NCI-H1436 treated with DMSO at 0.1 percent for 48 hours (cell line): ENCODE measurements around the gene ANKMY1.
"Not testable (repeated sequence)": the region's sequence is repeated elsewhere in the genome, so short reads cannot be mapped to it uniquely, and the experiment has no call there.

Experiments
- DNase-seq: peaks from one replicate; lab custom pipeline; 2025; lab: John Stamatoyannopoulos, UW

ANKMY1 gene

DNA sequence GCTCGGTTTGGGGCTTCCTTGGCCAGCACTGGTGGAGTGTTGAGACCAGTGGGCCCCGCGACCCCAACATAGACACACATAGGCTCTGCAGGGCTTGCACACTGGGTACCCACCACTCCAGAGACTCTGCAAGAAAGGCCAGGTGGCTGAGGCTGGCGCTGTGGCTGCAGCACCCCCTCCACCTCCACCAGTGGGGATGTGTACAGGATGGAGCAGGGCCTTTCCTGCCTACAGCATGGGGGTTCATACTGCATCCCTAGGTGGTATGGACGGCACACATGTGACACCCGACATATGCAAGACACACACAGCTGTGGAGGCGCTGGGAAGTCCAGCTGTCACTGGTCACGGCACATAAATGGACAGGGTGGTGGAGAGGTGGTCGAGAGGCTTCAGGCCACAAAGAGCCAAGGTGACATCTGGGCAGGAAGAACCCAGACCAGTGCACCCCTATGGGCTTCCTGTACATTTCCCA, 11.8 kb upstream of the ANKMY1 start:
- no peak for DNase-seq

DNA sequence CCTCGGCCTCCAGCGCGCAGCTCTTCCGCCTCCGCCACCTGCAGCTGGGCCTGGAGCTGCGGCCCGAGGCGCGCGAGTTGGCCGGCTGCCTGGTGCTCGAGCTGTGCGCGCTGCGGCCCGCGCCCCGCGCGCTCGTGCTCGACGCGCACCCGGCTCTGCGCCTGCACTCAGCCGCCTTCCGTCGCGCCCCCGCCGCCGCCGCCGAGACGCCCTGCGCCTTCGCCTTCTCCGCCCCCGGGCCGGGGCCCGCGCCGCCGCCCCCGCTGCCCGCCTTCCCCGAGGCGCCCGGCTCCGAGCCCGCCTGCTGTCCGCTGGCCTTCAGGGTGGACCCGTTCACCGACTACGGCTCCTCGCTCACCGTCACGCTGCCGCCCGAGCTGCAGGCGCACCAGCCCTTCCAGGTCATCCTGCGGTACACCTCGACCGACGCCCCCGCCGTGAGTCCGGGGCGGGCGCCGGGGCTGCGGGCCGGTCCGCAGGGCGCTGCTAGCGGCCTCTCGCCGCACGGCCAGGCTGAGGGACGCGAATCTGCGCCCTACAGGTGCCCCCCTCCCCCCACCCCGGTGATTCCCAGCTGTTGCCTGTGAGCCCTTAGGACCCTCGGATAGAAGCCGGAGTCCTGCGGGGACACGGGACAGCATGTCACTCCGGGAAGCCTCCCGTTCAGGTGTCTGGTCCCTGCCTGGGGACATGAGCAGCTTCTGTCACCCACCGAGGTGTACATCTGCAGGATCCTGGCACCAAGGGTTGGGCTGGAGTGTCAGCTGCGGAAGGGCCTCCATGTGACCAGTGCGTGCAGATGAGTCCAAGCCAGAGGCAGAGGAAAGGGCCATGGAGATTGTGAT, 11.1 kb upstream of the ANKMY1 start:
- DNase-seq: no peak

DNA sequence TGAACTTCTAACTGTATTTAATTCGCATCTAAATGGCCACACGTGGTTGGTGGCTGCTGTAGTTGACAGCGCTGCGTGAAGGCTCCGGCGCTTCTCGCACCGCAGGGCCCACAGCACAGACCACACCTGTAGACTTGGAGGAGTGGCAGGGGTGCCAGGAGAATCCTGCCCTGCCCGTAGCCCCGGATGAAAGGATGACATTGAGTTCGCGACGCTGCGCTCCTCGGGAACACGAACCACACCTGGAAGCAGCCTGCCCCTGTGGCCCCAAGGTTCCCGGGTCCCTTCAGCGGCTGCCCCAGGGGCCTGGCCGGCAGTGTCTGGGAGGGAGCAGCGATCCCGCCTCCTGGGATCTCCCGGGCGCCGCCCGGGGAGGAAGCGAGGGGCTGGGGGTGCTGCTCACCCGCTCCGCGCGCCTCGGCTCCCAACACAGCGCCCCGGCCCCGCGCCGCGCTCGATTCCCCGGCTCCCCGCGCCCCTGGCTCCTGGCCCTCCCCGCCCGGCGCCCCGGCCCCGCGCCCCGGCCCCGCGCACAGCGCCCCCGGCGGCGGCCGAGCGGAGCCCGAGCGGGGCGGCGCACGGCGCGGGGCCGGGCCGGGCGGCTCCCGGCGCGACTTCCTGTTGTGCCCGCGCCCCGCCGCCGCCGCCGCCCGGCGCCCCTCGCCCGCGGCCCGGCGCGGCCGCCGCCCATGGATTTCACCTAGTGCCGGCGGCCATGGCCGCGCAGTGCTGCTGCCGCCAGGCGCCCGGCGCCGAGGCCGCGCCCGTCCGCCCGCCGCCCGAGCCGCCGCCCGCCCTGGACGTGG, 10.3 kb upstream of the ANKMY1 start, which contains the start of gene RNPEPL1:
TSS of gene RNPEPL1 (plus strand) at position 613 of the 806 bp plus-strand sequence. CDS start at position 716, 103 bp downstream.
- no peak for DNase-seq

DNA sequence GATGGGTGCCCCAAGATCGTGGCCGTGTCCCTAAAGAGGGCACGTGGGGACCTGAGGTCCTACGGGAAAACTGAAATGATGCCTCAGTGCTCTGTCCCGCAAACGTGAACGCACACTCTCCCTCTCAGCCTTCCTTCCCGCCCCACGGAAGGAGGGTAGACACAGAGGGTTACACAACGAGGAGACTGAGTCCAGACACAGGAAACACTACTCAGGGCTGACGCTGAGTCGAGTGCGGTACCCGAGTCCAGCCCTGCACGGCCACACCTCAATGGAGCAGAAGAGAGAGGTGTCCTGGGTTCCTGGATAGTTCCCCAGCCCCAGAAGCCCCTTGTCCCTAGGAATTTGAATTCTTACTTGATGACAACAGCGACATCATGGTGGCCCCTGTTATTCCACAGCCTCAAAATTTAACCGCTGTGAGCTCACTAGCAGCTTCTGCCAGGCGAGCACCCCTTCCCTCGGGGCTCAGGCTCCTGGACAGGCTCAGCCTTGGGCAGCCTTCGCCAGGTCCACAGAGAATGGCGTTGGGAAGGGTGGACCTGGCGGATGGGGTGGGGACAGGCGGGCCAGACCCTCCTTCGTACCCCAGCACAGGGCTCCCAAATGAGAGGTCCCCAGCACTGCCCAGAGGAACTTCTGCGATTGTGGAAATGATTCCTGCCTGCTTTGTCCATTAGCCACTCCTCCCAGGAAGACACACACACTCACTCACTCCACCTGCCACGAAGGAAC, 9.5 kb upstream of the ANKMY1 start:
- no peak for DNase-seq

DNA sequence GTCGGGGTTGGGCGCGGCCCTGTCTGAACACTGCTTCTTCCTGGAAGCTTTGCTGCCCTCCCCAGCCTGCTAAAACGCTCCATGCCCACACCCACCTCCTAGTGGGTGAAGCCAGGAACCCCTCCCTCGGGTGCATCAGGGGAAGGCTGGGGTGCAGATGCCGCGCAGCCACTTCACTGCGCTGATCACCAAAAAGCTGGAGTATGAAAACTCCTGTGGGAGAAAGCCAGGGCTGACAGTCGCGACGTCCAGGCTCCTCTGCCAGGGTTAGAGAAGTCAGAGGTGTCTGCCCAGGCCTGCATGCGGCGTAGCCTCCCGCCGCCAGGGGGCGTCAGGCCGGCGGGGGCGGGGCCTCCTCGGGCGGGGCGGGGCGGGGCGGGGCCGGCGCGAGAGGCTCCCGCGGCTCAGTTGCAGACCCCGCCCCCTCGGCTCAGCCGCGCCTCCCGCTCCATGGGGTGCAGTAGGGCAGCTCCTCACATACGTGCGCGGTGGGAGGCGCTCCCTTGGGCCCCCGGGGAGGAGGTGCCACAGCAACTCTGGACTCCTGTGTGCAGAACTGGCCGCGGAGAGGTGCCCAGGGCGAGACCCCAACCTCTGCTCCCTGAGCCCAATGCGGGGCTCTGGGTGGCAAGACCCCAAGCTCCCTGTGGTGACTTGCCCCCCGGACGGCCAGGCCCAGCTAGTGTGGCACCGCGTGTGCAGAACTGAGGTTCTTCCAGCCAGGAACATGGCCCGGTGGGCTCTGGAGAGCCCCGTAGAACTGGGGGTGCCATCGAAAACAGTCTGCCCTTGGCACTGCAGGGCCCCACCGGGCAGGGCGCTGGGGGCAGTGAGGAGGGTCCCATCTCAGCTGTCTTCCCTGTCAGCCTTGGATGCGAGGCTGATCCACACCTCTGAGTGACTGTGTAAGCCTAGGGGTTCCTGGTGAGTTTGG, 8.7 kb upstream of the ANKMY1 start:
- DNase-seq: peak; percentile 24

DNA sequence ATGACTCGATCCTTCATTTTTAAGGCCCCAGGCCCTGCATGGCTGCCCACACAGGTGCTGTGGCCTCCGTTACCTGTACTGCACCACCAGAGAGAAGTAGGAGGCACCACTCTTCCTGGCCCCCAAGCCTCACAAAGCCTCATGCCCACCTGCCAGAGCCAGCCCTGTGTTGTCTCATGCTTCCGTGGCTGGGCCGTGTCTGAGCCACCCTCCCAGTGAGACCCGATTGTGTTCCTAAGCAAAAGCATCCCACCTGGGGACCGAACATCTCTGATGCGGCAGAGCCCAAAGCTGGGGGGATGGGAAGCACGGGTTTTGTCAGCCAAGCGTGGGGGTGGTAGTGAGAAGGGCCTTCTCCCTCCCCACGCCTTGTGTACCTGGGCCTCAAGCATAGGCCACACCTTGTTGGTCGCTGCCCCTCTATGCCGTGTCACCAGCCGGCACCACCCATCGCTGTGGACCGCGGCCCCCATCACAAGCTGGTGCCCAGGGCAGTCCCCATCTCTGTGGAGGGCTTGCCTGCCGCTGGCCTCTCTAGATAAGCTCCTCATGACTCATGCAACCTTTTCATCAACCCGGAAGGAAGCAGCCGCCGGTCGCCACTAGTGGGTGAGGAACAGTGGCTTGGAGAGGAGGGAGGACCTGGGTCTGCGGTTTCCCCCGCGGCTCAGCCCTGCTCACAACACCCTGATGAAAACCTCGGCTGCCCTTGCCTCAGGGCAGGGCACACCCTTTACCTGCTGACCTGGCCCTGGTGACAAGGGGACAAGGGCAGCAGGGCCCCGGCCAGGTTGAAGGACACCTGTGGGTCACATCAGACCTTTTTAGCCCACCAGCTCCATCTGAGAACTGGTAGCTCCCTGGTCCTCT, 7.8 kb upstream of the ANKMY1 start:
- DNase-seq: no peak

DNA sequence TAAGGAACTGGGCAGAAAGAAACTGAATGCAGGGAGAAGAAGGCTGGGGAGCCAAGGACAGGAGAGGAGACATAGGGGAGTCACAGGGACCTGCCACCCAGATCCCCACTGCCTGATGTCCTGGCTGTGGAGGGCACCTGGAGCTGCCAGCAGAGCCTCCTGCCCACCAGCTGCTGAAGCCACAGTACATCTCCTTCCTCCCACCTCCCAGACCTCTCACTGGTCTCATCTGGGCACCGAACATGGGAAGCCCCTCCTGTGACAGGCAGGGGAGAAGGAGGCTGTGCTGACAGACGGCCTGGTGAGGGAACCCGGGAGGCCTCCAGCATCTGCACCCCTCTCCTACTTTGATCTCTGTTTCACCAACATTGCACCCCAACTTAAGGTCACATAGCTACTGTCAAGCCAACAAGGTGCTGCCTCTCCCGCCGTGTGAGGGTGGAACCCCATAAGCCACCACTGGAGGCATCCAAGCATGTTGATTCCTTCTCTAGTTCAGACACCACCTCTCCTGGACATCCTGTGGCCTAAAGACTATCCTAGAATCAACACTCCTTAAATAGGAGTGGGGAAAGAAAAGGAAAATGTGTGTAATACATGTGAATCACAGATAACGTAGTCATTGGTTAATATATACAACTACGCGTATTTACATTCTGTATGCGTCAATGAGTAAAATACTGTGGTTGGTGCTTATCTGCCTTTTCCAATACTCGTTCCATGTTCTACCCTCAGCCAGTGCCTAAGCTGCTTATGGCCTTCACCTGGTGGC, 7.0 kb upstream of the ANKMY1 start:
- no peak for DNase-seq

DNA sequence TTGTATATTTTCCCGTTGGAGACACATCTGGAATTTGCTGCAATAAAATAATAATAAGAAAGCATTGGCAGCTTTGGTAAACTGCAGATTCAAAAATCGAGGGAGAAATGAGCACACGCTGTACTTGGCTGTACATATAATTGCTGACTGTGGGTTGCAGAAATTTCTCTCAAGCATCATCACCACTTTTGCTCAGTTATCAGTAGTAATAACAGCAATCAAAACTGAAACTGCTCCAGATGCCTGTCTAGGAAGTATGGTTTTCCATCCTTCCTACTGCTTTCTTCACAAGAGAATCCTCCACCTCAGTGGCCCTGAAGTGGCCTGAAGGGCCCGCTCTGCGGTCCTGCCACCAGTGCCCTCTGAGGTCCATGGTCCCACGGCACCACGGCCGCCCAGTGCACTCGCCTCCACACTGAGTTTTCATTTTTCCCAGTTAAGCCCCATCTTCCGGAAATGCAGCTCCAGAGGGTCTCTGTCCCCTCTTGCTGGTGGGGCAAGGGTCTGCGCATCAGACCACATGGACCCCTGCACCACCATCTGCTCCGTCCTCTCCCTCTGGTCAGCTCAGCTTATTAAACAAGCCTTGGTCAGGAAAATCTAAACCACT, 6.3 kb upstream of the ANKMY1 start:
- DNase-seq: no peak

DNA sequence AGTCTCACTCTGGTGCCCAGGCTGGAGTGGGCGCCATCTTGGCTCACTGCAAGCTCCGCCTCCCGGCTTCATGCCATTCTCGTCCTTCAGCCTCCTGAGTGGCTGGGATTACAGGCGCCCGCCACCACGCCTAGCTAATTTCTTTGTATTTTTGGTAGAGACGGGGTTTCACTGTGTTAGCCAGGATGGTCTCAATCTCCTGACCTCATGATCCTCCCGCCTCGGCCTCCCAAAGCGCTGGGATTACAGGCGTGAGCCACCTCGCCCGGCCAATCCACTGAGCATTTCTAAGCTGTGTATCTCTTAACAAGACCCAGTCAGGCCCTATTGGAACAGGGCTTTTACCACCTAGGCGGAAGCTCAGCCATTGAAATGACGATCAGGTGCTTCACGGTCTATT, 5.4 kb upstream of the ANKMY1 start:
- DNase-seq: not testable (repeated sequence)

DNA sequence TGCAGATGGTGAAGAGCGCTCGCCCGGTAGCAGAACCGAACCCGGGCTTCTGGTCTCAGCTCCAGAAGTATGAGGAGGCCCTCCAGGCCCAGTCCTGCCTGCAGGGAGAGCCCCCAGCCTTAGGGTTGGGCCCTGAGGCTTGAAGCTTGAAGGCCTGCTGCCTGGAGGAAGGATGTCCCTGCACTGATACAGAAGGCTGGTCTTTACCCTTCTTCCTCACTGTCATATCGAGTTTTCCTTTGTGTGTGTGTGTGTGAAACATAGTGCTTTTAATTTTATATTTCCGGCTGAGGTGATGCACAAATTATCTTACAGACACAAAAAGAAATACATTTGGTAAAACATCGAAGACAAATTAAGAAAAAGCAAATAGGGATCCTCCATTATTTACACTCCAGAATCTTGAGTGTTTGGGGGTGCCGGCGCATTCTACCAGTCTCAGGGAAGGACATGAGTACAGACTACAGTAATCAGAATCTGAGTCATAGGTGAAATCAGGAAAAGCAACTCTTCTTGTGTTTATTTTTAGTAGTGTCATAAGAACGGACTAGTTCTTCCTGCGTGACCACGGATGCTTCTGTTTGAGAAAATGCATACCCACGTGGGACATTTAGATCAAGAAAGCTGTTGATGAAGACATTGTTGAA, 3.7 kb upstream of the ANKMY1 start:
- no peak for DNase-seq

DNA sequence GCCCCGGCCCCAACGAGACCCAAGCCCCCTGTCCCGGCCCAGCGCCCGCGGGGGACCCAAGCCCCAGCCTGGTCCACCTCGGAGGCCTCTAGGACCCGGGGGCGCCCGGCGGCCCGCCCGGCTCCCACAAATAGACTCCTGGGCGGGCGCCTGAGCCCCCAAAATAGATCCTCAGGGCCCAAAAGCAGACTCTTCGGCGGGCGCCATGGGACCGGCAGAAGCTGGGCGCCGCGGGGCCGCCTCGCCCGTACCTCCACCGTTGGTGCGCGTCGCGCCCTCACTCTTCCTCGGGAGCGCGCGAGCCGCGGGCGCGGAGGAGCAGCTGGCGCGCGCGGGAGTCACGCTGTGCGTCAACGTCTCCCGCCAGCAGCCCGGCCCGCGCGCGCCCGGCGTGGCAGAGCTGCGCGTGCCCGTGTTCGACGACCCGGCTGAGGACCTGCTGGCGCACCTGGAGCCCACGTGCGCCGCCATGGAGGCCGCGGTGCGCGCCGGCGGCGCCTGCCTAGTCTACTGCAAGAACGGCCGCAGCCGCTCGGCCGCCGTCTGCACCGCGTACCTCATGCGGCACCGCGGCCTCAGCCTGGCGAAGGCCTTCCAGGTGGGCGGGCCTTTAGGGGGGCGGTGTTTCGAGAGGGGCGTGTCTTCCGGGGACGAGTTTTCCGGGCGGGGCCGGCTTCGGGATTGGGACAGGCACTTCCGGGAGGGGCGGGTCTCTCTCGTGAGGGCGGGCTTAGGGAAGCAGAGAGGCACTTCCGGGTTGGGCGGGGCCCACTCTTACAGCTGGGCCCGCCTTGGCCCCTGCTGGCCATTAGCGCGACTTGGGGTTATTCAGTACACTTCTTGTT, 2.9 kb upstream of the ANKMY1 start:
- DNase-seq: peak; percentile 70

DNA sequence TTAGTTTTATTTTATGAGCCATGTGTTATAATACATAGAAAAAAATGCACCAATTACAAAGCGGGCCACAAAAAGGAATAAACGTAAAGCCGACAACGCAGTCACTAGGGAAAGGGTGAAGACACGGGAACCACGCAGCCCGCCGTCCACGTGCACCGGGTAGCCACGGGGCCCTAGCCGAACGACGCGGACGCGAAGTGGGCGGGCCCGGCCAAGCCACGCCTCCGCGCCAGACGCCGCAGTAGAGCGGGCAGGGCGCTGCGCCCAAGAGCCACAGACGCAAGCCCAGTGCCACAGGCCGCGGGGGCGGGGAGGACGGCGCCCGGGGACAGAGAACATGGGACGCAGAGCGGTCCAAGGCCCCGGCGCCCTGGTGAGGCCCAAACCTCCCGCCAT, 2.3 kb upstream of the ANKMY1 start, which contains the start of gene DUSP28:
TSS of gene DUSP28 (plus strand) at position 274 of the 396 bp plus-strand sequence. CDS start 328 bp downstream, outside the sequence.
- no peak for DNase-seq

DNA sequence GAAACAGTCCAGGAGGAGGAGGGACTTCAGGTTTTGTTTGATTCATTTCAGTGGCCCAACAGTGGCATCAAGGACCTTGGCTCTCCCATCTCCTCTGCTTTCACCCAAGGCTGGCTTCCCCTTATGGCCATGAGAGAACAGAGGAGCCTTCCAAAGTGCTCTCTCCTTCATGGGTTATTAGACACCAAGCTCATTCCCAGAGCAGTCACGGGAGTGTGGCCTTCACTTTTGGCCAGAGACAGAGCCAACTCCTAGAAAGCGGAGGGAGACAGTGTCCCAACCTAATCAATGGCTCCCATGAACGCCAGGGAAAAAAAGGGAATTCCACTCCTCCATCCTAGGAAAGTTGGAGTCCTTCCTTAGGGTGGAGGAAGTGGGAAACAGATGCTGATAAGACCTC, 1.5 kb upstream of the ANKMY1 start:
- no peak for DNase-seq

DNA sequence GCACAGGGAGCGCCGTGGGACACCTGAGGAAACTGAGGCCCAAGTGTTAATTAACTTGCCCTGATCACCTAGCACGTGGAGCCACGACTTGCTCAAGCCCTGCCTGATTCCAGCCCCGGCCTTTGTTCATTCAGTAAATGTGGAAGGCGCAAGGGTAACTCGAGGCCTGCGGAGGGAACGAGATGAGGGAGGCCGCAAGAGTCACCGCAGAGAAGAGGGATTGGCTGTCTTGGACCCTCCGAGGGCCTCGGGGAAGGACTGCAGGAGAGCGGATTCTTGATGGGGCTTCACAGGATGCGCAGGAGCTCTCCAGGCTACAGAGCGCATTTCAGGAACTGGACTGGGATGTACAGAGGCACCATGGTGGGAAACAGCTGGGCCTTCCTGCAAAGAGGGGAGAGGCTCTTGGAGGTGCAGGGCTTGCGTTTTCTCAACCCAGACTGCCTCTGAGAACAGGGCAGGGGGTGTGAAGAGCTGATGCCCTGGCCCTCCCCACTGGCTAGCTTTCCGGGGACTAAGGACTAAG, 511 bp upstream of the ANKMY1 start:
- DNase-seq: no peak

DNA sequence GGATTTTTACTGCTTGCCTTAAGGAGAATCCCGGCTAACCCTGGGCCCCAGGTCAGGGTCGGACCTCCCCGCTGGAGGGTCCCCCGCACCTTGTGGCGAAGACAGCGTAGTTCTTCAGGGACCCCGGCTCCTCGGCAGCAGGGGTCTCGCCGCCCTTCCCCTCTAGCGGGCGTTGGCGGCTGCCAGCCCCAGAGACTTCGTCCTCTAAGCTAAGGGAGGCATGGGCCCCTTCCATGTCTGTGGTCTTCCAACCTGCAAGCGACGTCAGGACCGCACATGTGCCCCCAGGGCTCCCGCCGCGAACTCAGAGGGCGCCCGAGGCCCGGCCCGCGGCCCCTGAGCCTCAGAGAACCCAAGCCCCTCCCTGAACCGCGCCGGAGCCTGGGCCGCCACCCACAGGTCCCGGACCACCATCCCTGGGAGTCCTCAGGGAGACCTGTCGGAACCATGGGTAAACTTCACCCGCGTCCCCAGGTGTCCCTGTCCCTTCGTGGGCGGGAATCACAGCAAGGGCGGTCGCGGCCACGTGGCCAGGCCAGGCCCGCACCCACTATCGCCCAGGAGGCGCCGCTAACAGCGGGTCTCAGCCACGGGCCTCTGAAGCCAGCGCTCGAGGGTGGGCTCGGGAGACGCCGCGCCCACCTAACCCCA, 562 bp downstream of the ANKMY1 start:
- no peak for DNase-seq

DNA sequence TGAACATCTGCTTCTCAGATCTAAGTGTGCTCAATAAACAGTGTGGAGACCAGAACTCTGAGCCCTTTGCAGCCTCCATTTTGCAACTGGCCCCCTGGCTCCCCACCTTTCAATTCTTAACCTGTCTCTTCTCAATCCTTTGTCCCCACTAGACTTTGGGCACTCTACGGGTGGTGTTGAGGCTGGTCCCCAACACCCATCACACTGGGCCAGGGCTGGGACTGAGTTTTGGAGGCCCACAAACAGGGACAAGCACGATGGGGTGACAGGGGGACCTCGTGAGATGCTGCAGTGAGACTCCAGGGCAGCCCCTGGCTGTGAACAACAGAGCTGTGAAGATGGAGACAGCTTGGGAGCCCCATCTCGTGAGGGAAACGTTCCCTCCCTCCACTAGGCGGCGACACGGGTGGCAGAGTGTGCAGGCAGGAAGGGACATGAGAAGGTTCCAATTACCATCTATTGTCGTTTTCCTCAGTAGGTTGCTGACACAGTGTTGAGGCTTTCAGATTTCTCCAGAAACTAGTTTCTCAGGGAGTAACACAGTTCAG, 1.2 kb downstream of the ANKMY1 start:
- DNase-seq: no peak
